ENCODE results near the gene HEATR3. TPM values are rescaled to one million over a fixed set of nuclear protein-coding genes. Genes with fewer than 3 reads are reported as not detected.

The HEATR3 gene
- 16.8 and 20.9 TPM in 2 replicates for total RNA-seq

DNA sequence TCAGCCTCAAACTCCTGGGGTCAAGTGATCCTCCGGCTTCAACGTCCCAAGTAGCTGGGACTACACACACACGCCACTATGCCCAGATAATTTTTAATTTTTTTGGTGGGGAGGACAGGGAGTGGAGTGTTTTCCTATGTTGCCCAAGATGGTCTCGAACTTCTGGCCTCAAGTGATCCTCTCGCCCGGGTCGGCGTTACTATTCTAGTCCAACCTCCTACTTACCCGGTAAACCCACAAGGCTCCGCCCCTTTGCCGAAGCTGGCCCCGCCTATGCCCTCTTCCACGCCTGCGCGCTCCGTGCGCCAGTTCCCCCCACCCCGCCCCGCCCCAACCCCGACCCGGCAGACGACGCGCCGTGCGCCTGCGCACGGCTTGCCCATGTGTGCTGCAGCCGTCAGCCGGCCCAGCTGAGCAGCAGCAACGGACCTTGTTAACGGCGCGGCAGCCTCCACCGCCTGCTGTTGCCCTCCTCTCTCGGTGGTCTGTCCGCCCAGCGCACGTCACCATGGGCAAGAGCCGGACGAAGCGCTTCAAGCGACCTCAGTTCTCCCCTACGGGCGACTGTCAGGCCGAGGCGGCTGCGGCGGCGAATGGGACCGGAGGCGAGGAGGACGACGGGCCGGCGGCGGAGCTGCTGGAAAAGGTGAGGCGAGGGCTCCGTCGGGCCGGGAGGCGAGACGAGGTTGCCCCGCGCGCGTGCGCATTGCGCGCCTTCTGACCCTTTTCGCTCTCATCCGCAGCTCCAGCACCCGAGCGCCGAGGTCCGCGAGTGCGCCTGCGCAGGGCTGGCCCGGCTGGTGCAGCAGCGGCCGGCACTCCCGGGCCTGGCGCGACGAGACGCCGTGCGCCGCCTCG lies at the start of gene HEATR3:
HEATR3 (plus strand) TSS at position 347 of the 858 bp plus-strand sequence; CDS start at position 509, 162 bp downstream.

GRCh38 chr16:50024684-50025536 lies 40.9 kb upstream of the HEATR3 start, which contains the start of gene CNEP1R1:
CNEP1R1 (plus strand) TSS chr16:50025225; CDS start chr16:50025316, 91 bp downstream.

GRCh38 chr16:50152807-50153595 lies 87.2 kb downstream of the HEATR3 start, which contains the start of gene TENT4B:
TENT4B (plus strand) TSS chr16:50153306; CDS start chr16:50153622, 316 bp downstream.

Other genes with a start within 250 kb of the HEATR3 start
- gene ZNF423, start 209.9 kb upstream of the HEATR3 start, total RNA-seq, result 0.09 and 0.14 TPM in 2 replicates
- gene CNEP1R1, start 40.7 kb upstream of the HEATR3 start, total RNA-seq, result 12.6 and 15.4 TPM in 2 replicates
- 3.9 and 8.6 TPM in 2 replicates for gene TENT4B, start 87.3 kb downstream of the HEATR3 start, total RNA-seq
- 22.9 and 33.1 TPM in 2 replicates for gene ADCY7, start 200.6 kb downstream of the HEATR3 start, total RNA-seq